ENCODE results near the gene NIPAL1.

The NIPAL1 gene

GRCh38 chr4:48064349-48064748, 47.8 kb downstream of the NIPAL1 start:
- no peak for DNase-seq (ENCODE audit: low read depth, low spot score)

GRCh38 chr4:48065587-48066052, 49.0 kb downstream of the NIPAL1 start:
- DNase-seq (ENCODE audit: low read depth, low spot score), result no peak

GRCh38 chr4:48067536-48067935, 51.0 kb downstream of the NIPAL1 start:
- DNase-seq (ENCODE audit: low read depth, low spot score), result no peak

GRCh38 chr4:48068182-48068581, 51.6 kb downstream of the NIPAL1 start:
- no peak for DNase-seq (ENCODE audit: low read depth, low spot score)

GRCh38 chr4:48069026-48069425, 52.5 kb downstream of the NIPAL1 start:
- no peak for DNase-seq (ENCODE audit: low read depth, low spot score)

GRCh38 chr4:48071191-48071590, 54.6 kb downstream of the NIPAL1 start:
- no peak for DNase-seq (ENCODE audit: low read depth, low spot score)

GRCh38 chr4:48073567-48074103, 57.1 kb downstream of the NIPAL1 start:
- DNase-seq (ENCODE audit: low read depth, low spot score), result no peak

- no peak for DNase-seq (ENCODE audit: low read depth, low spot score)
Measured at GRCh38 chr4:48074657-48075056, 58.1 kb downstream of the NIPAL1 start.

GRCh38 chr4:48078425-48078824, 61.9 kb downstream of the NIPAL1 start:
- DNase-seq (ENCODE audit: low read depth, low spot score), result no peak

GRCh38 chr4:48078862-48079655, 62.5 kb downstream of the NIPAL1 start:
- no peak for DNase-seq (ENCODE audit: low read depth, low spot score)

- DNase-seq (ENCODE audit: low read depth, low spot score), result no peak
Measured at GRCh38 chr4:48079972-48080391, 63.4 kb downstream of the NIPAL1 start.

GRCh38 chr4:48081196-48081595, 64.6 kb downstream of the NIPAL1 start:
- DNase-seq (ENCODE audit: low read depth, low spot score), result no peak

GRCh38 chr4:48082956-48083355, 66.4 kb downstream of the NIPAL1 start:
- no peak for DNase-seq (ENCODE audit: low read depth, low spot score)

- no peak for DNase-seq (ENCODE audit: low read depth, low spot score)
Measured at GRCh38 chr4:48085821-48086589, 69.4 kb downstream of the NIPAL1 start.
